PFSK-1 (cell line): Measurements from ENCODE around the gene FAM120B.

Source experiments
- FOXP2 ChIP-seq: optimal IDR thresholded peaks from 2 replicates; pipeline ENCODE3; 2011; ENCODE audit warnings: borderline replicate concordance, control low read depth, inconsistent platforms; ENCODE audit not compliant: insufficient read depth; ENCODE audit errors: extremely low read length, extremely low read depth
- POLR2AphosphoS5 ChIP-seq: IDR thresholded peaks from 2 replicates; pipeline ENCODE4 v1.6.1; 2012; ENCODE audit warnings: low read depth, mild to moderate bottlenecking, control low read depth, low read length, moderate library complexity
- REST ChIP-seq, 2 experiments: IDR thresholded peaks; 2 replicates each; pipeline versions ENCODE4 v1.6.1 to v1.8.0; 2011 to 2012; ENCODE audit warnings: low read depth in 2 of 2, low read length in 2 of 2, control low read depth in 1 of 2, inconsistent platforms in 1 of 2, mild to moderate bottlenecking in 1 of 2, moderate library complexity in 1 of 2; ENCODE audit not compliant: insufficient read depth in 1 of 2
- SIN3A ChIP-seq: IDR thresholded peaks from 2 replicates; pipeline ENCODE4 v1.6.1; 2012; ENCODE audit warnings: mild to moderate bottlenecking, low read length, moderate library complexity, borderline replicate concordance; ENCODE audit not compliant: insufficient read depth
- TAF1 ChIP-seq: IDR thresholded peaks from 2 replicates; pipeline ENCODE4 v1.6.1; 2012; ENCODE audit warnings: low read length, control low read depth, borderline replicate concordance; ENCODE audit not compliant: insufficient read depth

Gene FAM120B

DNA sequence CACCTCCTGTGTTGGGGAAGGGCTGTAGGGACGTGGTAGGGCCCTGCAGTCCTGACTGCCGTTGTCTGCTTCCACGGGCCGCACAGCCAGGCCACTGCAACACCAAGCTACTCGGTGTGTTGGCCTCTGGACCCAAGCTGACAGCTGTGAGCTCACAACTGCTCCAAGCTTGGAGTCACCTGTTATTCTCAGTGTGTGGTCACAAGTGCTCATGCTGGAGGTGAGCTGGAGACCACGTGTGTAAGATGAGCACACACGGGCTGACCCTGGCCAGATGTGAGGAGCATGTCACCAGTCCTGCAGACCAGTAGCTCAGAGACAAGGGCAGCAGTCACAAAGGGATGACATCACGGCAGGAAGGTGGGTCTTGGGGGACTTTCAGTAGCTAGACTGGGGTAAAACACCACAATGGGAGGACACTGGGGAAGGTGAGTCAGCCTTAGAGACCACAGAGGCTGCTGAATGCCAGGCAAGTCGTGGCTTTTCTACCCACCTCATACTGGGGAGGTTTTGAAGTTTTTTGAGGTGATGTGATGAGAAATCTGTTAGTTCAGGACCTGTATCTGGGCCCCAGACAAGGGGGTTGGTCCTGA lies 87.3 kb downstream of the FAM120B start:
- no peak for TF ChIP-seq SIN3A
- no peak for TF ChIP-seq REST (IDR thresholded peaks at IDR 0.05; ENCODE audit: insufficient read depth in 1 of 2, low read depth in 2 of 2, low read length in 2 of 2)
- TF ChIP-seq TAF1 = no peak
- TF ChIP-seq POLR2AphosphoS5 = no peak
- TF ChIP-seq FOXP2 = no peak

- no peak for TF ChIP-seq FOXP2
- TF ChIP-seq POLR2AphosphoS5 = no peak
- no peak for TF ChIP-seq TAF1
- no peak for TF ChIP-seq SIN3A
- no peak for TF ChIP-seq REST (IDR thresholded peaks at IDR 0.05; ENCODE audit: insufficient read depth in 1 of 2, low read depth in 2 of 2, low read length in 2 of 2)
Observed at GRCh38 chr6:170394980-170395379, 88.4 kb downstream of the FAM120B start.

DNA sequence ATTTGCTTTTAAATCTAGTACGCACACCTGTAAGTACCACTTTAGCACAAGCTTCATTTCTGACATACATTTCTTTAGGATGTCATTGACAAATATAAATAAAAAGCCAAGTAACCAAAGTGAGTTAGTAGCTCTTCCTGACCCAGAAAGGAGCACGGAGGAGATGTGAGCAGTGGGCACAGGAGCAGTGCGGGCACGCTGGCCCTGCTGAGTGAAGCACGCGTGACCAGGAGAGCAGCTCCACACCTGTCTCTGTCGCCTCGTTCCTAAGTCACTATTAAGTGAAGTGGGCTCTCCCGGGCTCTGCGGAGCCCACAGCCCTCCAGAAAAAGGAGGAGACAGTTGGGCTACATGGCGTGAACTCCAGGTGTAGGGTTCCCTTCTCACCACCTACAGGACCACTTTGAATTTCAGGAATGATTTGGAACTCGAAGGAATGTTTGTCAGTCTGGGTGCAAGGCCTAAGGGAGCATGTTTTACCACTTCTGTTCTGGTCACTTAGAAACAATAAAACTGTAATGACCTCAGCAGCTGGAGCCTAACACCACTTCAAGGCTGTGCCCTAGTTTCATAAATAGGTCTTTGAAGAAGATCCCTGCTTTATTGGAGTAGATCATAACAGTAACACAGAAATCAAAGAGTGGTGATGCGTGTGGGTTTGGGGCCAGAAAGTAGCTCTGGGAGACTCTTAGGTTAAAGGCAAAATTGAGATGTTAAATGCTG lies 95.9 kb downstream of the FAM120B start:
- TF ChIP-seq POLR2AphosphoS5 = no peak
- no peak for TF ChIP-seq REST (IDR thresholded peaks at IDR 0.05; ENCODE audit: insufficient read depth in 1 of 2, low read depth in 2 of 2, low read length in 2 of 2)
- no peak for TF ChIP-seq FOXP2
- no peak for TF ChIP-seq TAF1
- no peak for TF ChIP-seq SIN3A

GRCh38 chr6:170403451-170403850 lies 96.9 kb downstream of the FAM120B start:
- TF ChIP-seq POLR2AphosphoS5 (no peak), SIN3A (no peak), FOXP2 (no peak), REST (IDR thresholded peaks at IDR 0.05; ENCODE audit: insufficient read depth in 1 of 2, low read depth in 2 of 2, low read length in 2 of 2) (no peak), TAF1 (no peak)

DNA sequence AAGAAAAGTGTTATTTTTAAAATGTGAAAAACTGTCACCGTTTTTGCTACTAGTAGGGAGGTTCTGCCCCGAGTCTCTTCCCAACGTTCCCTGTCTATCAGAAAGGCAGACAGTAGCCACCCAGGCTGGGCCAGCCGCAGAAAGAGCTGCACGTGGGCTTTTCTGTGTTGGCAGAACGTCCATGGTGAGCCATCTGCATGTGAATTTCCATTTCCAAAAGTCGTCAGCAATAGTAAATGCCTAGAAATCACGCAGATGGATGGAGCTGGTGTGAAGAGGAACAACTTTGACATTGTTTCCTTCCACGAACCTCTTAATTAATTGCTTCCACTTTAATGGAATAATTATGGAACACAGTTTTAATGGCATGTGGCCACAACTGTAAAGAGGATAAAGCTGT lies 97.5 kb downstream of the FAM120B start:
- TF ChIP-seq TAF1 (no peak), FOXP2 (no peak), SIN3A (no peak), POLR2AphosphoS5 (no peak), REST (IDR thresholded peaks at IDR 0.05; ENCODE audit: insufficient read depth in 1 of 2, low read depth in 2 of 2, low read length in 2 of 2) (no peak)
